Urothelium cell line (cell line): ENCODE results near the gene KCNMA1.

Experiments
- DNase-seq: peaks from one replicate; pipeline ENCODE4 v3.0.0; 2011; ENCODE audit warnings: low spot score, mixed read lengths
- FAIRE-seq: peaks from 2 replicates; lab custom pipeline; 2011; peaks lifted over from hg19 to GRCh38; lab: Jason Lieb, UNC

Gene KCNMA1

GRCh38 chr10:77385315-77385714 lies 252.3 kb downstream of the KCNMA1 start:
- FAIRE-seq, result no peak

GRCh38 chr10:77383861-77384553 lies 253.6 kb downstream of the KCNMA1 start:
- FAIRE-seq (no peak), DNase-seq (no peak)

More at GRCh38 chr10:77385315-77385714, 252.3 kb downstream of the KCNMA1 start:
- DNase-seq, result no peak

- no peak for DNase-seq
Measured at GRCh38 chr10:77381750-77382149, 255.9 kb downstream of the KCNMA1 start.

GRCh38 chr10:77380723-77381122 lies 256.9 kb downstream of the KCNMA1 start:
- DNase-seq, result no peak
- no peak for FAIRE-seq

More at GRCh38 chr10:77381750-77382149, 255.9 kb downstream of the KCNMA1 start:
- no peak for FAIRE-seq

- FAIRE-seq (no peak), DNase-seq (no peak)
Measured at GRCh38 chr10:77380191-77380590, 257.4 kb downstream of the KCNMA1 start.

- FAIRE-seq (no peak), DNase-seq (no peak)
Measured at GRCh38 chr10:77378366-77379349, 258.9 kb downstream of the KCNMA1 start.

GRCh38 chr10:77377678-77378352 lies 259.8 kb downstream of the KCNMA1 start:
- FAIRE-seq (no peak), DNase-seq (no peak)

- DNase-seq (no peak), FAIRE-seq (no peak)
Measured at GRCh38 chr10:77377034-77377433, 260.6 kb downstream of the KCNMA1 start.

GRCh38 chr10:77374189-77374656 lies 263.4 kb downstream of the KCNMA1 start:
- no peak for FAIRE-seq

GRCh38 chr10:77371848-77372799 lies 265.5 kb downstream of the KCNMA1 start:
- FAIRE-seq, result no peak

More at GRCh38 chr10:77374189-77374656, 263.4 kb downstream of the KCNMA1 start:
- DNase-seq, result no peak

GRCh38 chr10:77371421-77371820 lies 266.2 kb downstream of the KCNMA1 start:
- DNase-seq (no peak), FAIRE-seq (no peak)

More at GRCh38 chr10:77371848-77372799, 265.5 kb downstream of the KCNMA1 start:
- no peak for DNase-seq

GRCh38 chr10:77368006-77368405 lies 269.6 kb downstream of the KCNMA1 start:
- no peak for DNase-seq
- FAIRE-seq, result no peak

- no peak for FAIRE-seq
- no peak for DNase-seq
Measured at GRCh38 chr10:77363210-77363609, 274.4 kb downstream of the KCNMA1 start.

- no peak for DNase-seq
- FAIRE-seq, result no peak
Measured at GRCh38 chr10:77361831-77362230, 275.8 kb downstream of the KCNMA1 start.

GRCh38 chr10:77361426-77361825 lies 276.2 kb downstream of the KCNMA1 start:
- FAIRE-seq (no peak), DNase-seq (no peak)

GRCh38 chr10:77360835-77361234 lies 276.8 kb downstream of the KCNMA1 start:
- FAIRE-seq, result no peak
- no peak for DNase-seq

GRCh38 chr10:77359950-77360520 lies 277.6 kb downstream of the KCNMA1 start:
- DNase-seq, result no peak
- no peak for FAIRE-seq

- DNase-seq (no peak), FAIRE-seq (no peak)
Measured at GRCh38 chr10:77359287-77359691, 278.3 kb downstream of the KCNMA1 start.

GRCh38 chr10:77358656-77359055 lies 279.0 kb downstream of the KCNMA1 start:
- DNase-seq, result no peak
- no peak for FAIRE-seq
